Immature natural killer cell (primary cell): ENCODE results near the gene RSPH3. TPM values are rescaled to one million over a fixed set of nuclear protein-coding genes. Genes with fewer than 3 reads are reported as not detected.
"Not testable (repeated sequence)": the region's sequence is repeated elsewhere in the genome, so short reads cannot be mapped to it uniquely, and the experiment has no call there.

Source experiments
- DNase-seq, 3 donors: peaks; one replicate each; pipeline ENCODE4 v3.0.0; 2022; ENCODE audit warnings: mixed read lengths in 1 of 3
- H3K27ac Mint-ChIP-seq, 6 donors: one replicate each; pipeline ENCODE4 v1.8.0; 2020; ENCODE audit warnings: mixed read lengths in 6 of 6, mild to moderate bottlenecking in 5 of 6, inconsistent platforms in 4 of 6, moderate library complexity in 3 of 6
- H3K27me3 Mint-ChIP-seq, 3 donors: one replicate each; pipeline ENCODE4 v1.8.0; 2020 to 2021; ENCODE audit warnings: low read depth in 3 of 3, mild to moderate bottlenecking in 3 of 3, mixed read lengths in 3 of 3, moderate library complexity in 3 of 3, inconsistent platforms in 1 of 3
- H3K36me3 Mint-ChIP-seq, 3 donors: one replicate each; pipeline ENCODE4 v1.8.0; 2020; ENCODE audit warnings: mixed read lengths in 3 of 3, inconsistent platforms in 2 of 3, mild to moderate bottlenecking in 2 of 3
- H3K4me1 Mint-ChIP-seq, 2 donors: one replicate each; pipeline ENCODE4 v1.8.0; 2020; ENCODE audit warnings: inconsistent platforms in 2 of 2, mild to moderate bottlenecking in 2 of 2, mixed read lengths in 2 of 2, moderate library complexity in 1 of 2
- H3K4me3 Mint-ChIP-seq, 5 donors: one replicate each; pipeline ENCODE4 v1.8.0; 2020; ENCODE audit warnings: mild to moderate bottlenecking in 5 of 5, mixed read lengths in 5 of 5, inconsistent platforms in 3 of 5, moderate library complexity in 3 of 5
- H3K9me3 Mint-ChIP-seq, 6 donors: one replicate each; pipeline ENCODE4 v1.8.0; 2020; ENCODE audit warnings: mild to moderate bottlenecking in 6 of 6, mixed read lengths in 6 of 6, inconsistent platforms in 4 of 6, moderate library complexity in 3 of 6
- polyA plus RNA-seq, 3 donors: library from polyadenylated mRNA; unstranded; fragments of 300-500 nt; fragmentation: Illumina TruSeq; gene quantifications; one replicate each; pipeline ENCODE4 v1.2.3, GENCODE V29; 2021

The RSPH3 gene
- polyA plus RNA-seq, 3 donors from 2014 or later, result 2.0 to 3.1 TPM; not detected in 1

DNA sequence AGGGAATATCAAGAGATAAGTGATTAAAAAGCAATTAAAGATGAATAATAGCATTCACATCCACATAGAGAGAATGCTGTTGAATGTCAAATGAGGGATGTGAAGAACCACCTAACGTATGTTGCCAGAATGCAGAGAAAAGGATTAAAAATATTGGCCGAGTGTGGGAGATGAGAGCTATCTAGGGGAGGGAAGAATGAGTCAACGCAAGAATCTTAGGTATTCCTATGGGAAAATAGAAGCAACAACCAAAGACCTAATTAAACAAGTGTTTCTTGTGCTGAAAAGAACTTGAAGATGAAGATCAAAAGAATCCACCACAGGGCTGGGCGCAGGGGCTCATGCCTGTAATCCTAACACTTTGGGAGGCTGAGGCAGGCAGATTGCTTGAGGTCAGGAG, 12.2 kb upstream of the RSPH3 start:
- Mint-ChIP-seq H3K27me3 (peaks cover 0 to 3% (median 0%) of the 10 kb centered on the region in 3 donors), H3K36me3 (peaks cover 0 to 11% (median 4%) of the 10 kb centered on the region in 3 donors), H3K27ac (peak overlapping the region in 3 of 6 donors; percentile 1 to 22 (median 16)), H3K4me3 (no peak overlapping the region), H3K9me3 (no peaks in the 10 kb centered on the region), H3K4me1 (peaks cover 23 to 50% of the 10 kb centered on the region in 2 donors)
- no peak for DNase-seq

GRCh38 chr6:159010037-159010612, 10.1 kb upstream of the RSPH3 start:
- Mint-ChIP-seq H3K36me3 (peaks cover 0 to 10% (median 4%) of the 10 kb centered on the region in 3 donors), H3K4me1 (peaks cover 23 to 42% of the 10 kb centered on the region in 2 donors), H3K4me3 (peak overlapping the region in 3 of 5 donors; percentile 29 to 61 (median 43)), H3K27ac (peak overlapping the region in 5 of 6 donors; percentile 56 to 86 (median 59))
- DNase-seq, H3K9me3 Mint-ChIP-seq, H3K27me3 Mint-ChIP-seq: not testable (repeated sequence)

GRCh38 chr6:159008656-159009288, 8.8 kb upstream of the RSPH3 start:
- Mint-ChIP-seq H3K36me3 (peaks cover 0 to 13% (median 4%) of the 10 kb centered on the region in 3 donors), H3K27ac (peak overlapping the region; percentile 67 to 93 (median 88)), H3K27me3 (peaks cover 0 to 3% (median 0%) of the 10 kb centered on the region in 3 donors), H3K9me3 (no peaks in the 10 kb centered on the region), H3K4me1 (peaks cover 23 to 36% of the 10 kb centered on the region in 2 donors), H3K4me3 (peak overlapping the region; percentile 57 to 86 (median 76))
- peak; percentile 52 to 65 (median 60) for DNase-seq

DNA sequence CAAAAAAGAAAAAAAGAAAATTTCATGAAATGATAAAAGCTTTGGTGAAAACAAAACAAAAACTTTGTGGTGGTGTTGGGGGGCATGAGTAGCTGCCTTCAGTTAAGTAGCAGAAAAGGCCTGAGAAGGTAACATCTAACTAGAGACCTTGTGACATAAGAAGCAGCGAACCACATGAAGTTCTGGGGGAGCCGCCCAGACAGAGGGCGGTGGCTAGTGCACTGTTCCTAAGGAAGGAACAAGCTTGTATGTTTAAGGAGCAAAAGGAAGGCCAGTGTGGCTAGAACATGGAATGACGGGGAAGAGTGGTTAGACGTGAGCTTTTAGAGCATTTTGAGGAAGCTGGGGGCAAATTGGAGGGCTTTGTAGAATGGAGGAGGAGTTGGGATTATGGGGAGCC, 7.5 kb upstream of the RSPH3 start:
- peak overlapping the region in 1 of 5 donors; percentile 12 for H3K4me3 Mint-ChIP-seq
- peaks cover 0 to 13% (median 4%) of the 10 kb centered on the region in 3 donors for H3K36me3 Mint-ChIP-seq
- peak overlapping the region in 2 of 6 donors; percentile 2 to 3 for H3K27ac Mint-ChIP-seq
- no peaks in the 10 kb centered on the region for H3K9me3 Mint-ChIP-seq
- peaks cover 0 to 3% (median 0%) of the 10 kb centered on the region in 3 donors for H3K27me3 Mint-ChIP-seq
- peaks cover 16 to 26% of the 10 kb centered on the region in 2 donors for H3K4me1 Mint-ChIP-seq
- no peak for DNase-seq

- Mint-ChIP-seq H3K27me3 (peaks cover 0 to 3% (median 0%) of the 10 kb centered on the region in 3 donors), H3K4me1 (peaks cover 19 to 27% of the 10 kb centered on the region in 2 donors), H3K4me3 (no peak overlapping the region), H3K9me3 (no peaks in the 10 kb centered on the region), H3K36me3 (peaks cover 0 to 10% (median 0%) of the 10 kb centered on the region in 3 donors), H3K27ac (no peak overlapping the region)
- DNase-seq, result no peak
Observed at GRCh38 chr6:159005436-159005835, 5.4 kb upstream of the RSPH3 start.

DNA sequence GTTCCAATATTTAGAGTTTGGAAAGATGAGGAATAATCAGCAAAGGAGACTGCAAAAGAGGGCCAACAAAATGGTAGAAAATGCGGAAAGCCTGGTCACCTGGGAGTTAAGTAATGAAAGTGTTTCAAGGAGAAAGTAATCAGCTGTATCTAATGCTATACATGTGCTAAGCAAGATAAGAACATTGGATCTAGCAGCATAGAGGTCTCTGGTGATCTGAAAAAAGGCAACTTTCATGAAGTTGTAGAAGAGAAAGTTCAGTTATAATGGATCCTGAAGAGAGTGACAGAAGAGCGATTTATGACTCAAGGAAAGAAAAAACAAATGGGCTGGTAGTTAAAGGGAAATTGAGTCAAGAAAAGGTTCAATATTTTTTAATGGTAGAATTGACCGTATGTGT, 4.6 kb upstream of the RSPH3 start:
- Mint-ChIP-seq H3K36me3 (peaks cover 0 to 10% (median 0%) of the 10 kb centered on the region in 3 donors), H3K4me3 (no peak overlapping the region), H3K27ac (peak overlapping the region in 1 of 6 donors; percentile 11), H3K9me3 (no peaks in the 10 kb centered on the region), H3K27me3 (peaks cover 0 to 3% (median 3%) of the 10 kb centered on the region in 3 donors), H3K4me1 (peaks cover 16 to 25% of the 10 kb centered on the region in 2 donors)
- no peak for DNase-seq

GRCh38 chr6:159002432-159003155, 2.6 kb upstream of the RSPH3 start:
- DNase-seq, result no peak
- peaks cover 18 to 19% of the 10 kb centered on the region in 2 donors for H3K4me1 Mint-ChIP-seq
- no peak overlapping the region for H3K27ac Mint-ChIP-seq
- H3K36me3 Mint-ChIP-seq, result peaks cover 0 to 10% (median 0%) of the 10 kb centered on the region in 3 donors
- H3K4me3 Mint-ChIP-seq, result no peak overlapping the region
- no peaks in the 10 kb centered on the region for H3K9me3 Mint-ChIP-seq
- H3K27me3 Mint-ChIP-seq, result peaks cover 0 to 5% (median 3%) of the 10 kb centered on the region in 3 donors

GRCh38 chr6:158999154-158999665, 792 bp downstream of the RSPH3 start:
- peaks cover 18 to 19% of the 10 kb centered on the region in 2 donors for H3K4me1 Mint-ChIP-seq
- H3K27ac Mint-ChIP-seq, result peak overlapping the region; percentile 76 to 95 (median 91)
- H3K36me3 Mint-ChIP-seq, result peaks cover 0 to 8% (median 4%) of the 10 kb centered on the region in 3 donors
- peaks cover 0 to 5% (median 0%) of the 10 kb centered on the region in 3 donors for H3K27me3 Mint-ChIP-seq
- no peak for DNase-seq
- H3K4me3 Mint-ChIP-seq, result peak overlapping the region; percentile 91 to 99 (median 98)
- H3K9me3 Mint-ChIP-seq, result no peaks in the 10 kb centered on the region

GRCh38 chr6:158996856-158997255, 3.1 kb downstream of the RSPH3 start:
- Mint-ChIP-seq H3K4me1 (peaks cover 18 to 19% of the 10 kb centered on the region in 2 donors), H3K36me3 (peaks cover 0 to 5% (median 4%) of the 10 kb centered on the region in 3 donors), H3K4me3 (peak overlapping the region in 1 of 5 donors; percentile 15), H3K27me3 (peaks cover 0 to 5% (median 2%) of the 10 kb centered on the region in 3 donors), H3K27ac (peak overlapping the region in 1 of 6 donors; percentile 76), H3K9me3 (no peaks in the 10 kb centered on the region)
- DNase-seq, result no peak

- peaks cover under 1 to 2% (median 2%) of the 10 kb centered on the region in 6 donors for H3K9me3 Mint-ChIP-seq
- H3K4me1 Mint-ChIP-seq, result peaks cover 0 to 3% of the 10 kb centered on the region in 2 donors
- H3K4me3 Mint-ChIP-seq, result peak overlapping the region in 2 of 5 donors; percentile 33 to 51
- H3K36me3 Mint-ChIP-seq, result peaks cover 4 to 6% (median 5%) of the 10 kb centered on the region in 3 donors
- H3K27ac Mint-ChIP-seq, result peak overlapping the region in 1 of 6 donors; percentile 36
- DNase-seq, result no peak
- peaks cover 0 to 2% (median 1%) of the 10 kb centered on the region in 3 donors for H3K27me3 Mint-ChIP-seq
Observed at GRCh38 chr6:158993639-158994038, 6.4 kb downstream of the RSPH3 start.

DNA sequence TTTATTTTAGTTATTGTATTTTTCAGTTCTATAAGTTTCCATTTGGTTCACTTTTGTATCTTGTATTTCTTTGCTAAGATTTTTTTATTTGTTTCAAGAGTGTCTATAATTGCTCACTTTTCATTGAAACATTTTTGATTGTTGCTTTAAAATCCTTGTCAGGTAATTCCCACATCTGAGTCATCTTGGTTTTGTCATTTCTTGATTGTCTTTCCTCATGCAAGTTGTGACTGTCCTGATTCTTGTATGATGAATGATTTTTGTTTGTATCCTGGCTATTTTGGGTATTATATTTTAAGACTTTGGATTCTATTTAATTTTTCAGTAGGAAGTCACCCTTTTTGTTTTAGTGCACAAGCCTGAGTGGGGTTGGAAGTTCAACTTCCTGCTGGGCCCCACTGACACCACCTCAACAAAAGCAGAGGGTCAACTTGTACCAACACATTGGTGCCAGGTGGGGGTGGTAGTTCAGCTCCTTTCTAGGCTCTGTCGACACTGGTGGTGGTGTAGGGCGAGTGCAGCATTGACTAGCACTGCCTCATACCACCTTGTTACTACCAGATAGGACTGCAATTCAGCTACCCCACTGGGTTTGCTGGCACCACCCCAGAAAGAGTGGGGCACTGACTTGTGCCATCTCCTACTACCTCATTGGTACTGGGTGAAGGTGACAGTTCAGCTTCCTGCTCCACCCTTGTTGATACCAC, 8.8 kb downstream of the RSPH3 start:
- no peak for DNase-seq
- Mint-ChIP-seq H3K9me3 (peaks cover 2 to 8% (median 5%) of the 10 kb centered on the region in 6 donors), H3K27me3 (peaks cover 0 to 2% (median 1%) of the 10 kb centered on the region in 3 donors), H3K4me3 (no peak overlapping the region), H3K27ac (no peak overlapping the region), H3K36me3 (peaks cover 5 to 12% (median 10%) of the 10 kb centered on the region in 3 donors), H3K4me1 (peaks cover 0 to 3% of the 10 kb centered on the region in 2 donors)

DNA sequence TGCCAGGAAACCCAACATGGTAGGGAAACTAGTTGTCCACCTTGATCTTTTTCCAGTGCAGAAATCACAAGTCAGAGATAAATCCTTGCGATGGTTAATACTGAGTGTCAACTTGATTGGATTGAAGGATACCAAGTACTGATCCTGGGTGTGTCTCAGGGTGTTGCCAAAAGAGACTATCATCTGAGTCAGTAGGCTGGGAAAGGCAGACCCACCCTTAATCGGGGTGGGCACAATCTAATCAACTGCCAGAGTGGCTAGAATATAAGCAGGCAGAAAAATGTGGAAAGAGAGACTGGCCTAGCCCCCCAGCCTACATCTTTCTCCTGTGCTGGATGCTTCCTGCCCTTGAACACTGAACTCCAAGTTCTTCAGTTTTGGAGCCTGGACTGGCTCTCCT, 10.3 kb downstream of the RSPH3 start:
- H3K4me3 Mint-ChIP-seq, DNase-seq, H3K27me3 Mint-ChIP-seq, H3K9me3 Mint-ChIP-seq, H3K4me1 Mint-ChIP-seq, H3K27ac Mint-ChIP-seq: not testable (repeated sequence)
- H3K36me3 Mint-ChIP-seq, result peaks cover 5 to 12% (median 6%) of the 10 kb centered on the region in 3 donors

- Mint-ChIP-seq H3K4me1 (peaks cover 0 to 3% of the 10 kb centered on the region in 2 donors), H3K36me3 (peaks cover 2 to 12% (median 6%) of the 10 kb centered on the region in 3 donors), H3K27me3 (peaks cover 1 to 2% (median 2%) of the 10 kb centered on the region in 3 donors), H3K4me3 (no peak overlapping the region), H3K9me3 (peaks cover 2 to 8% (median 5%) of the 10 kb centered on the region in 6 donors), H3K27ac (peak overlapping the region in 1 of 6 donors; percentile 32)
- DNase-seq, result no peak
Observed at GRCh38 chr6:158988477-158988876, 11.5 kb downstream of the RSPH3 start.
